ENCODE data around the gene MSANTD4.
A peak's percentile ranks its signal among the peaks of the same experiment; 100 is the strongest.
"Not testable (repeated sequence)": the region's sequence is repeated elsewhere in the genome, so short reads cannot be mapped to it uniquely, and the experiment has no call there.

MSANTD4 gene

GRCh38 chr11:106021967-106022794 is at the start of gene MSANTD4:
Gene MSANTD4, minus strand, starts transcription at chr11:106022240. Its CDS starts 11,323 bp downstream, at chr11:106010917.
- peak; percentile 99 for DNase-seq (ENCODE audit: low read depth)

- DNase-seq (ENCODE audit: low read depth), result no peak
Observed at GRCh38 chr11:106070606-106071005, 48.6 kb upstream of the MSANTD4 start.

- no peak for DNase-seq (ENCODE audit: low read depth)
Observed at GRCh38 chr11:106063009-106063408, 41.0 kb upstream of the MSANTD4 start.

- no peak for DNase-seq (ENCODE audit: low read depth)
Observed at GRCh38 chr11:106061954-106062949, 40.2 kb upstream of the MSANTD4 start.

GRCh38 chr11:106061249-106061784 is 39.3 kb upstream of the MSANTD4 start:
- DNase-seq (ENCODE audit: low read depth), result no peak

GRCh38 chr11:106059617-106060016 is 37.6 kb upstream of the MSANTD4 start:
- no peak for DNase-seq (ENCODE audit: low read depth)

GRCh38 chr11:106058377-106058776 is 36.3 kb upstream of the MSANTD4 start:
- not testable (repeated sequence) for DNase-seq (ENCODE audit: low read depth)

- no peak for DNase-seq (ENCODE audit: low read depth)
Observed at GRCh38 chr11:106051103-106051502, 29.1 kb upstream of the MSANTD4 start.

- no peak for DNase-seq (ENCODE audit: low read depth)
Observed at GRCh38 chr11:106049727-106050476, 27.9 kb upstream of the MSANTD4 start.

GRCh38 chr11:106047631-106048030 is 25.6 kb upstream of the MSANTD4 start:
- DNase-seq (ENCODE audit: low read depth), result no peak

GRCh38 chr11:106043540-106043939 is 21.5 kb upstream of the MSANTD4 start:
- DNase-seq (ENCODE audit: low read depth), result no peak

- DNase-seq (ENCODE audit: low read depth), result no peak
Observed at GRCh38 chr11:106032861-106033260, 10.8 kb upstream of the MSANTD4 start.

- DNase-seq (ENCODE audit: low read depth), result no peak
Observed at GRCh38 chr11:106031936-106032335, 9.9 kb upstream of the MSANTD4 start.

- DNase-seq (ENCODE audit: low read depth), result no peak
Observed at GRCh38 chr11:106031202-106031810, 9.3 kb upstream of the MSANTD4 start.

- no peak for DNase-seq (ENCODE audit: low read depth)
Observed at GRCh38 chr11:106030609-106031008, 8.6 kb upstream of the MSANTD4 start.

GRCh38 chr11:106022795-106023275 is 795 bp upstream of the MSANTD4 start:
- no peak for DNase-seq (ENCODE audit: low read depth)

GRCh38 chr11:106021181-106021966 is 666 bp downstream of the MSANTD4 start:
- no peak for DNase-seq (ENCODE audit: low read depth)

- DNase-seq (ENCODE audit: low read depth), result no peak
Observed at GRCh38 chr11:106017093-106017492, 4.9 kb downstream of the MSANTD4 start.

GRCh38 chr11:106015066-106015465 is 7.0 kb downstream of the MSANTD4 start:
- no peak for DNase-seq (ENCODE audit: low read depth)

- no peak for DNase-seq (ENCODE audit: low read depth)
Observed at GRCh38 chr11:106014620-106015019, 7.4 kb downstream of the MSANTD4 start.
